MM.1S (cell line): ENCODE results near the gene CFAP141.
A peak's percentile ranks its signal among the peaks of the same experiment; 100 is the strongest.

Experiments
- DNase-seq: peaks from one replicate; pipeline ENCODE4 v3.0.0-alpha.2; 2015
- H2AFZ ChIP-seq: fragments of 300-600 bp; sonication (generic); 2 replicates; pipeline ENCODE4 v1.6.0; 2016; ENCODE audit warnings: antibody characterized with exemption, low read length
- H3F3A ChIP-seq: fragments of 300-600 bp; sonication (generic); 2 replicates; pipeline ENCODE4 v1.6.1; 2016; ENCODE audit warnings: mild to moderate bottlenecking, antibody characterized with exemption, low read length, moderate library complexity, mixed read lengths; ENCODE audit not compliant: insufficient read depth
- H3K27ac ChIP-seq: fragments of 300-600 bp; sonication (generic); 2 replicates; pipeline ENCODE4 v1.5.1; 2016; ENCODE audit warnings: mild to moderate bottlenecking, low read length
- H3K27me3 ChIP-seq: fragments of 300-600 bp; sonication (generic); replicated peaks from 2 replicates; pipeline ENCODE4 v1.6.0; 2016; ENCODE audit warnings: low read length; ENCODE audit not compliant: insufficient read depth
- H3K36me3 ChIP-seq: fragments of 300-600 bp; sonication (generic); replicated peaks from 2 replicates; pipeline ENCODE4 v1.6.1; 2016; ENCODE audit warnings: mild to moderate bottlenecking, low read length, mixed read lengths; ENCODE audit not compliant: insufficient read depth
- H3K4me1 ChIP-seq: fragments of 300-600 bp; sonication (generic); 2 replicates; pipeline ENCODE4 v1.6.1; 2016; ENCODE audit warnings: low read length, mixed read lengths
- H3K4me2 ChIP-seq: fragments of 300-600 bp; sonication (generic); 2 replicates; pipeline ENCODE4 v1.6.0; 2016; ENCODE audit warnings: low read depth, low read length
- H3K4me3 ChIP-seq: fragments of 300-600 bp; sonication (generic); 2 replicates; pipeline ENCODE4 v1.5.1; 2016; ENCODE audit warnings: low read length, mixed read lengths
- H3K79me2 ChIP-seq: fragments of 300-600 bp; sonication (generic); 2 replicates; pipeline ENCODE4 v1.6.1; 2016; ENCODE audit warnings: mixed run types, low read length, mixed read lengths
- H3K9ac ChIP-seq: fragments of 300-600 bp; sonication (generic); 2 replicates; pipeline ENCODE4 v1.6.1; 2016; ENCODE audit warnings: low read length, mixed read lengths
- H3K9me2 ChIP-seq: fragments of 300-600 bp; sonication (generic); replicated peaks from 2 replicates; pipeline ENCODE4 v1.6.1; 2016; ENCODE audit warnings: mild to moderate bottlenecking, low read length, mixed read lengths; ENCODE audit not compliant: insufficient read depth
- H3K9me3 ChIP-seq: fragments of 300-600 bp; sonication (generic); replicated peaks from 2 replicates; pipeline ENCODE4 v1.6.1; 2016; ENCODE audit warnings: mild to moderate bottlenecking, low read length, mixed read lengths; ENCODE audit not compliant: insufficient read depth
- H4K20me1 ChIP-seq: fragments of 300-600 bp; sonication (generic); 2 replicates; pipeline ENCODE4 v1.6.1; 2016; ENCODE audit warnings: mild to moderate bottlenecking, low read length, moderate library complexity, mixed read lengths; ENCODE audit not compliant: insufficient read depth
- CTCF ChIP-seq: fragments of 300-600 bp; sonication (generic); IDR thresholded peaks from 2 replicates; pipeline ENCODE4 v1.5.1; 2016; ENCODE audit warnings: antibody characterized with exemption, low read length, mixed read lengths
- EZH2 ChIP-seq: fragments of 300-600 bp; sonication (generic); optimal IDR thresholded peaks from 2 replicates; pipeline ENCODE3; 2017; ENCODE audit warnings: low read depth, mild to moderate bottlenecking, antibody characterized with exemption, low read length, mixed read lengths
- EZH2phosphoT487 ChIP-seq: fragments of 300-600 bp; sonication (generic); IDR thresholded peaks from 2 replicates; pipeline ENCODE4 v1.6.1; 2018; ENCODE audit warnings: antibody characterized with exemption, low read length

CFAP141 gene

GRCh38 chr1:154222518-154222917, 16.4 kb upstream of the CFAP141 start:
- H3K9me3 ChIP-seq, result no peaks in the 10 kb centered on the region
- H3K27ac ChIP-seq, result no peak overlapping the region
- H4K20me1 ChIP-seq, result peaks cover 29% of the 10 kb centered on the region
- H3K9ac ChIP-seq, result peak overlapping the region; percentile 94; the same call in 1 of the 2 replicates
- no peak for DNase-seq
- TF ChIP-seq EZH2phosphoT487 (no peak), EZH2 (no peak), CTCF (no peak)
- peak overlapping the region; percentile 88 for H3K4me2 ChIP-seq
- no peaks in the 10 kb centered on the region for H3K27me3 ChIP-seq
- no peaks in the 10 kb centered on the region for H3K9me2 ChIP-seq
- peaks cover 25% of the 10 kb centered on the region for H3K4me1 ChIP-seq
- no peak overlapping the region for H2AFZ ChIP-seq
- H3K4me3 ChIP-seq, result peak overlapping the region; percentile 87
- peaks cover 97% of the 10 kb centered on the region for H3K79me2 ChIP-seq
- H3K36me3 ChIP-seq, result peaks cover 28% of the 10 kb centered on the region; the same call in 1 of the 2 replicates
- H3F3A ChIP-seq, result no peaks in the 10 kb centered on the region; the same call in 1 of the 2 replicates

GRCh38 chr1:154221278-154222001, 15.3 kb upstream of the CFAP141 start:
- DNase-seq, result peak; percentile 73
- Histone ChIP-seq H3K4me1 (peaks cover 25% of the 10 kb centered on the region), H3K4me2 (peak overlapping the region; percentile 88), H3K9me3 (no peaks in the 10 kb centered on the region), H3K36me3 (peaks cover 22% of the 10 kb centered on the region; the same call in 1 of the 2 replicates), H4K20me1 (peaks cover 24% of the 10 kb centered on the region), H3F3A (no peaks in the 10 kb centered on the region; the same call in 1 of the 2 replicates), H3K79me2 (peaks cover 97% of the 10 kb centered on the region), H3K27me3 (no peaks in the 10 kb centered on the region), H2AFZ (peak overlapping the region; percentile 6), H3K27ac (peak overlapping the region; percentile 76; the same call in 1 of the 2 replicates), H3K9ac (peak overlapping the region; percentile 94), H3K4me3 (peak overlapping the region; percentile 87), H3K9me2 (no peaks in the 10 kb centered on the region)
- TF ChIP-seq CTCF, result no peak; the same call in 1 of the 2 replicates
- TF ChIP-seq EZH2, result no peak
- no peak for TF ChIP-seq EZH2phosphoT487

GRCh38 chr1:154220970-154221277, 14.8 kb upstream of the CFAP141 start:
- Histone ChIP-seq H3K27ac (peak overlapping the region; percentile 76; the same call in 1 of the 2 replicates), H3K9me2 (no peaks in the 10 kb centered on the region), H3K4me1 (peaks cover 25% of the 10 kb centered on the region), H3K36me3 (peaks cover 17% of the 10 kb centered on the region; the same call in 1 of the 2 replicates), H3K4me3 (peak overlapping the region; percentile 87), H3K79me2 (peaks cover 97% of the 10 kb centered on the region), H3K9me3 (no peaks in the 10 kb centered on the region), H3F3A (no peaks in the 10 kb centered on the region; the same call in 1 of the 2 replicates), H3K27me3 (no peaks in the 10 kb centered on the region), H3K4me2 (peak overlapping the region; percentile 88; the same call in 1 of the 2 replicates), H4K20me1 (peaks cover 24% of the 10 kb centered on the region), H3K9ac (peak overlapping the region; percentile 94), H2AFZ (peak overlapping the region; percentile 6; the same call in 1 of the 2 replicates)
- TF ChIP-seq EZH2 (no peak), EZH2phosphoT487 (no peak)
- DNase-seq, result no peak
